HEK293 (cell line): ENCODE measurements around the gene GCDH.
"Not testable (repeated sequence)": the region's sequence is repeated elsewhere in the genome, so short reads cannot be mapped to it uniquely, and the experiment has no call there.

Experiments used
- CTCF ChIA-PET: fragments of 350-600 bp; formaldehyde crosslinking; extraction: SDS; loops from one replicate; lab custom pipeline; 2021; ENCODE audit warnings: antibody characterized with exemption; lab: Yijun Ruan, JAX
- POLR2A ChIA-PET: fragments of 300-600 bp; formaldehyde crosslinking; extraction: SDS; loops from one replicate; lab custom pipeline; 2020; ENCODE audit warnings: antibody characterized with exemption, inconsistent platforms; lab: Yijun Ruan, JAX
- H3K27ac ChIP-seq: fragments of 200-500 bp; sonication (Bioruptor generic); 2 replicates; pipeline ENCODE4 v1.5.1; 2014; ENCODE audit warnings: low read depth, low read length, control low read depth, inconsistent platforms; ENCODE audit errors: extremely low read depth
- H3K36me3 ChIP-seq, 2 experiments: fragments of 200-500 bp in 1 of 2; sonication (Bioruptor generic) in 1 of 2; 1 replicate in 1 of 2; 2 replicates in 1 of 2; pipeline ENCODE4 v1.5.1; 2014 to 2017; ENCODE audit warnings: inconsistent platforms in 2 of 2, low read length in 2 of 2; ENCODE audit not compliant: control insufficient read depth in 2 of 2, insufficient read depth in 1 of 2
- H3K4me1 ChIP-seq: fragments of 200-500 bp; sonication (Bioruptor generic); 2 replicates; pipeline ENCODE4 v1.5.1; 2014; ENCODE audit warnings: mild to moderate bottlenecking, low read length, inconsistent platforms; ENCODE audit not compliant: control insufficient read depth, insufficient read depth
- H3K4me3 ChIP-seq: 2 replicates; pipeline ENCODE4 v1.5.1; 2011; ENCODE audit warnings: low read depth, mild to moderate bottlenecking, control low read depth, low read length, moderate library complexity
- H3K9me3 ChIP-seq: fragments of 200-500 bp; sonication (Bioruptor generic); 2 replicates; pipeline ENCODE4 v1.5.1; 2014; ENCODE audit warnings: low read depth, low read length, inconsistent platforms; ENCODE audit not compliant: control insufficient read depth, insufficient read depth
- BCL11B ChIP-seq: fragments of 450-650 bp; formaldehyde crosslinking; IDR thresholded peaks from 2 replicates; pipeline ENCODE4 v1.5.1; 2016; ENCODE audit warnings: low read depth, missing biosample characterization, missing genetic modification characterization
- CTCF ChIP-seq: fragments of 450-650 bp; formaldehyde crosslinking; IDR thresholded peaks from 2 replicates; pipeline ENCODE4 v1.5.1; 2016; ENCODE audit warnings: missing biosample characterization, missing genetic modification characterization
- EGR2 ChIP-seq: fragments of 450-650 bp; formaldehyde crosslinking; IDR thresholded peaks from 2 replicates; pipeline ENCODE4 v1.5.1; 2016; ENCODE audit warnings: low read depth, missing biosample characterization, missing genetic modification characterization
- KLF16 ChIP-seq: fragments of 450-650 bp; formaldehyde crosslinking; IDR thresholded peaks from 2 replicates; pipeline ENCODE4 v1.5.1; 2017; ENCODE audit warnings: missing biosample characterization, missing genetic modification characterization
- KLF8 ChIP-seq: fragments of 450-650 bp; formaldehyde crosslinking; IDR thresholded peaks from 2 replicates; pipeline ENCODE4 v1.5.1; 2016; ENCODE audit warnings: missing biosample characterization, missing genetic modification characterization
- PATZ1 ChIP-seq: fragments of 450-650 bp; formaldehyde crosslinking; IDR thresholded peaks from 2 replicates; pipeline ENCODE4 v1.5.1; 2016; ENCODE audit warnings: missing biosample characterization, missing genetic modification characterization
- SCRT2 ChIP-seq: fragments of 450-650 bp; formaldehyde crosslinking; IDR thresholded peaks from 2 replicates; pipeline ENCODE4 v1.5.1; 2016; ENCODE audit warnings: missing biosample characterization, missing genetic modification characterization
- ZBTB11 ChIP-seq: fragments of 450-650 bp; formaldehyde crosslinking; conservative IDR thresholded peaks from 2 replicates; pipeline ENCODE4 v1.5.1; 2016; ENCODE audit warnings: low read depth, missing biosample characterization, missing genetic modification characterization
- ZBTB17 ChIP-seq: fragments of 450-650 bp; formaldehyde crosslinking; IDR thresholded peaks from 2 replicates; pipeline ENCODE4 v1.5.1; 2016; ENCODE audit warnings: missing biosample characterization, missing genetic modification characterization
- ZBTB20 ChIP-seq: fragments of 450-650 bp; formaldehyde crosslinking; IDR thresholded peaks from 2 replicates; pipeline ENCODE4 v1.5.1; 2016; ENCODE audit warnings: missing biosample characterization, missing genetic modification characterization
- ZBTB21 ChIP-seq: fragments of 450-650 bp; formaldehyde crosslinking; IDR thresholded peaks from 2 replicates; pipeline ENCODE4 v1.5.1; 2017; ENCODE audit warnings: missing biosample characterization, missing genetic modification characterization
- ZFP3 ChIP-seq: fragments of 450-650 bp; formaldehyde crosslinking; IDR thresholded peaks from 2 replicates; pipeline ENCODE4 v1.5.1; 2016; ENCODE audit warnings: low read depth, missing biosample characterization, missing genetic modification characterization
- ZIC2 ChIP-seq: fragments of 450-650 bp; formaldehyde crosslinking; IDR thresholded peaks from 2 replicates; pipeline ENCODE4 v1.5.1; 2016; ENCODE audit warnings: missing biosample characterization, missing genetic modification characterization
- ZNF2 ChIP-seq: fragments of 450-650 bp; formaldehyde crosslinking; IDR thresholded peaks from 2 replicates; pipeline ENCODE4 v1.5.1; 2016; ENCODE audit warnings: missing biosample characterization, missing genetic modification characterization
- ZNF239 ChIP-seq: fragments of 450-650 bp; formaldehyde crosslinking; IDR thresholded peaks from 2 replicates; pipeline ENCODE4 v1.5.1; 2016; ENCODE audit warnings: missing biosample characterization, missing genetic modification characterization
- ZNF248 ChIP-seq: fragments of 450-650 bp; formaldehyde crosslinking; IDR thresholded peaks from 2 replicates; pipeline ENCODE4 v1.5.1; 2017; ENCODE audit warnings: missing biosample characterization, missing genetic modification characterization
- ZNF335 ChIP-seq: fragments of 450-650 bp; formaldehyde crosslinking; conservative IDR thresholded peaks from 2 replicates; pipeline ENCODE4 v1.5.1; 2016; ENCODE audit warnings: missing biosample characterization, missing genetic modification characterization
- ZNF354C ChIP-seq: fragments of 450-650 bp; formaldehyde crosslinking; IDR thresholded peaks from 2 replicates; pipeline ENCODE4 v1.5.1; 2016; ENCODE audit warnings: missing biosample characterization, missing genetic modification characterization, low read depth, borderline replicate concordance
- ZNF600 ChIP-seq: fragments of 450-650 bp; formaldehyde crosslinking; IDR thresholded peaks from 2 replicates; pipeline ENCODE4 v1.5.1; 2016; ENCODE audit warnings: missing biosample characterization, missing genetic modification characterization
- ZNF621 ChIP-seq: fragments of 450-650 bp; formaldehyde crosslinking; IDR thresholded peaks from 2 replicates; pipeline ENCODE4 v1.5.1; 2017; ENCODE audit warnings: missing biosample characterization, missing genetic modification characterization
- ZNF639 ChIP-seq: fragments of 450-650 bp; formaldehyde crosslinking; IDR thresholded peaks from 2 replicates; pipeline ENCODE4 v1.5.1; 2016; ENCODE audit warnings: missing biosample characterization, missing genetic modification characterization
- ZNF704 ChIP-seq: fragments of 450-650 bp; formaldehyde crosslinking; IDR thresholded peaks from 2 replicates; pipeline ENCODE4 v1.5.1; 2016; ENCODE audit warnings: missing biosample characterization, missing genetic modification characterization
- ZNF792 ChIP-seq: fragments of 450-650 bp; formaldehyde crosslinking; IDR thresholded peaks from 2 replicates; pipeline ENCODE4 v1.5.1; 2016; ENCODE audit warnings: missing biosample characterization, missing genetic modification characterization
- ZSCAN18 ChIP-seq: fragments of 450-650 bp; formaldehyde crosslinking; IDR thresholded peaks from 2 replicates; pipeline ENCODE4 v1.5.1; 2016; ENCODE audit warnings: missing biosample characterization, missing genetic modification characterization

The GCDH gene

GRCh38 chr19:12890299-12890786 lies 617 bp upstream of the GCDH start:
- H3K9me3 ChIP-seq, H3K4me1 ChIP-seq, H3K27ac ChIP-seq: not testable (repeated sequence)
- POLR2A ChIA-PET: interaction anchor here (1.0 to 2.7 kb wide), 9 partner anchors 9 to 194 kb away, joined by 3 to 42 read pairs (median 10); partner anchors contain the start of genes DNASE2, FARSA, FBXW9 and SYCE2
- Histone ChIP-seq H3K36me3 (peaks cover 0 to 17% of the 10 kb centered on the region in 2 experiments; a peak in 2 of 3 replicates), H3K4me3 (peak overlapping the region; percentile 23)
- CTCF ChIA-PET: interaction anchor here (0.6 to 1.3 kb wide), 10 partner anchors 8 to 1408 kb away, joined by 3 to 6 read pairs (median 3); partner anchors contain the start of genes DNASE2 and SYCE2
- peak; percentile 50; the same call in 1 of the 2 replicates for TF ChIP-seq ZNF600 (tag by site-specific recombination)
- TF ChIP-seq BCL11B (tag by site-specific recombination): peak; percentile 82
- peak; percentile 36; the same call in 1 of the 2 replicates for TF ChIP-seq ZNF621 (tag by site-specific recombination)
- 0 out of 2 replicates have a peak, but pooled peaks have one; percentile 30 for TF ChIP-seq ZFP3 (tag by site-specific recombination)
- 0 out of 2 replicates have a peak, but pooled peaks have one; percentile 58 for TF ChIP-seq ZNF239 (tag by site-specific recombination)
- TF ChIP-seq ZBTB21 (tag by site-specific recombination): 0 out of 2 replicates have a peak, but pooled peaks have one; percentile 34
- TF ChIP-seq ZNF354C (tag by site-specific recombination): peak; percentile 7; the same call in 1 of the 2 replicates
- TF ChIP-seq ZSCAN18 (tag by site-specific recombination): peak; percentile 94; the same call in 1 of the 2 replicates
- peak; percentile 93 for TF ChIP-seq ZNF335 (tag by site-specific recombination)
- TF ChIP-seq ZBTB11 (tag by site-specific recombination): 0 out of 2 replicates have a peak, but pooled peaks have one; percentile 9
- 0 out of 2 replicates have a peak, but pooled peaks have one; percentile 18 for TF ChIP-seq ZIC2 (tag by site-specific recombination)
- TF ChIP-seq EGR2 (tag by site-specific recombination): peak; percentile 51
- TF ChIP-seq ZNF792 (tag by site-specific recombination): 0 out of 2 replicates have a peak, but pooled peaks have one; percentile 37
- TF ChIP-seq KLF8 (tag by site-specific recombination): peak; percentile 65
- TF ChIP-seq ZBTB17 (tag by site-specific recombination): peak; percentile 90
- TF ChIP-seq ZNF639 (tag by site-specific recombination): peak; percentile 82; the same call in 1 of the 2 replicates
- TF ChIP-seq ZNF2 (tag by site-specific recombination): peak; percentile 95
- peak; percentile 47; the same call in 1 of the 2 replicates for TF ChIP-seq ZBTB20
- peak; percentile 90 for TF ChIP-seq KLF16 (tag by site-specific recombination)
- TF ChIP-seq ZNF248 (tag by site-specific recombination): peak; percentile 84; the same call in 1 of the 2 replicates
- 0 out of 2 replicates have a peak, but pooled peaks have one; percentile 33 for TF ChIP-seq PATZ1
- peak; percentile 61; the same call in 1 of the 2 replicates for TF ChIP-seq CTCF (tag by site-specific recombination)
- TF ChIP-seq ZNF704 (tag by site-specific recombination): 0 out of 2 replicates have a peak, but pooled peaks have one; percentile 52
- TF ChIP-seq SCRT2 (tag by site-specific recombination): peak; percentile 83
